Testis (tissue), 2 donors: ENCODE results near the gene GNAI3.
A peak's percentile ranks its signal among the peaks of the same experiment; 100 is the strongest.

Source experiments
- POLR2A ChIP-seq: fragments of 450-650 bp; IDR thresholded peaks from one replicate; pipeline ENCODE4 v1.6.1; 2017; ENCODE audit warnings: antibody characterized with exemption, mild to moderate bottlenecking, moderate library complexity
- TF ChIP-seq, protein P1 (sequence below), 3 experiments: fragments of 450-650 bp in 2 of 3; fragments of 200-600 bp in 1 of 3; sonication (generic) in 1 of 3; IDR thresholded peaks; one replicate each; pipeline ENCODE4 v1.5.1; 2016 to 2019; ENCODE audit warnings: antibody characterized with exemption in 3 of 3, mild to moderate bottlenecking in 2 of 3, moderate library complexity in 1 of 3

- TF ChIP-seq, protein P1, sequence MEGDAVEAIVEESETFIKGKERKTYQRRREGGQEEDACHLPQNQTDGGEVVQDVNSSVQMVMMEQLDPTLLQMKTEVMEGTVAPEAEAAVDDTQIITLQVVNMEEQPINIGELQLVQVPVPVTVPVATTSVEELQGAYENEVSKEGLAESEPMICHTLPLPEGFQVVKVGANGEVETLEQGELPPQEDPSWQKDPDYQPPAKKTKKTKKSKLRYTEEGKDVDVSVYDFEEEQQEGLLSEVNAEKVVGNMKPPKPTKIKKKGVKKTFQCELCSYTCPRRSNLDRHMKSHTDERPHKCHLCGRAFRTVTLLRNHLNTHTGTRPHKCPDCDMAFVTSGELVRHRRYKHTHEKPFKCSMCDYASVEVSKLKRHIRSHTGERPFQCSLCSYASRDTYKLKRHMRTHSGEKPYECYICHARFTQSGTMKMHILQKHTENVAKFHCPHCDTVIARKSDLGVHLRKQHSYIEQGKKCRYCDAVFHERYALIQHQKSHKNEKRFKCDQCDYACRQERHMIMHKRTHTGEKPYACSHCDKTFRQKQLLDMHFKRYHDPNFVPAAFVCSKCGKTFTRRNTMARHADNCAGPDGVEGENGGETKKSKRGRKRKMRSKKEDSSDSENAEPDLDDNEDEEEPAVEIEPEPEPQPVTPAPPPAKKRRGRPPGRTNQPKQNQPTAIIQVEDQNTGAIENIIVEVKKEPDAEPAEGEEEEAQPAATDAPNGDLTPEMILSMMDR (IDR thresholded peaks at IDR 0.05), result peak; percentile 75 to 84 (median 83)
- TF ChIP-seq POLR2A, result no peak
Measured at GRCh38 chr1:109643385-109644230, 95.2 kb downstream of the GNAI3 start.
